Astrocyte of the cerebellum (primary cell): ENCODE results near the gene KCNRG.

Source experiments
- DNase-seq: peaks from one replicate; pipeline ENCODE4 v3.0.0-alpha.2; 2011; ENCODE audit warnings: low read depth
- H3K4me3 ChIP-seq: 2 replicates; pipeline ENCODE4 v1.5.1; 2011; ENCODE audit warnings: mild to moderate bottlenecking, low read depth, low read length, moderate library complexity
- CTCF ChIP-seq: IDR thresholded peaks from 2 replicates; pipeline ENCODE4 v1.5.1; 2012; ENCODE audit warnings: low read length, low read depth, moderate library complexity, mild to moderate bottlenecking; ENCODE audit errors: missing control alignments
- in situ Hi-C: cut with HindIII; loops from 2 replicates; pipeline ENCODE4 v1.10.0; 2017; ENCODE audit warnings: low sequenced_read_pairs

The KCNRG gene

DNA sequence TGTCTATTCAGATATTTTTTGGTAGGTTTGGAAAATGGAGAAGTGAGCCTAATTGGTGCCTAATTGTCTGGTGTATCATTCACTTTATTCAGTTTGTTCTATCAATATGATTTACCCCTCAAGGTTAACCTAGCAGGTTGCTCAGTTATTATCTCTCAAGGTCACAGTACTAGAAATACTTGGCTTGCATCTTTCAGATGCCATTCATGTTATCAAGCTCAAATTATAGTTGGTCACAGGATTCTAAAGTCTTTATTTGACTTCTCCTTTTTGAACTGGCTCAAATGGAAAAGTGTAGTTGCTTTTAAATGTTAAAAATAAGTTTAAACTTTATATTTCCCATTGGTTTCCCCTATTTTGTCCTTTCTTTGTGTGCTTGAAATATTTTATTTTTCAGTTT, 2.6 kb downstream of the KCNRG start:
- no peak overlapping the region for H3K4me3 ChIP-seq
- no peak for TF ChIP-seq CTCF
- in situ Hi-C loops = no loop called here
- no peak for DNase-seq

GRCh38 chr13:50025436-50025835, 10.2 kb downstream of the KCNRG start:
- DNase-seq = no peak
- TF ChIP-seq CTCF = no peak
- in situ Hi-C loops = no loop called here

DNA sequence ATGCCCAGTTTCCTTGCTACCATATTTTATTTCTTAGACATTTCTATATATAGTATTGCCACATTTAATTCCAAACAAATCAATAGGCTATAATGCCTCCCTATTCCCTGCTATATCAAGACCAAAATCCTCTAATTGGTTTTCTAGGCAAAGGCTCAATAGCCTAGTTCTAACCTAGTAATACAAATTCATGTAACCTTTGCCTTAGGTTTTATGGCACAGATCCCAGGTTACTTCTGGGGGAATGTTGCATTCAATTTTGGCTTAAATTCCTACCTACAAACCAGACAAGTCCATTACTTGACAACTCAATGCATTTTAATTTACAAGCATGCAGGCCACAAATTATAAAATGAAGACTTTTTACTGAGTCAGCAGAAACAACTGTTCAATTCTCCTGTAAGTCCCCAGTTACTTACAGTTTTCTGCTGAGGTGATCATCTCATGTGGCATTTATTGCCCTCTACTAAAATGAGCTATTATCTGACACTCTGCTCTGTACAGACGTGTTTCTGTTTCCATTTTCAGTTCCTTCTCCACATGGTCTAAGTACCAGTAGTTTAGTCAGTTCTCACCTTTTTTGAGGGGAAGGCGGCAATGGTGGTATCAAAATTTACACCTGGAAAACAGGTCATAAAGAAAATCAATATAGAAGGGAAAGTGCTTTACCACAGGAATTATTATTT, 11.7 kb downstream of the KCNRG start:
- TF ChIP-seq CTCF = no peak
- no peak overlapping the region for H3K4me3 ChIP-seq
- no peak for DNase-seq

More at GRCh38 chr13:50025436-50025835, 10.2 kb downstream of the KCNRG start:
- H3K4me3 ChIP-seq = no peak overlapping the region

GRCh38 chr13:50030315-50030714, 15.1 kb downstream of the KCNRG start:
- no peak for DNase-seq
- in situ Hi-C loops = no loop called here
- H3K4me3 ChIP-seq = no peak overlapping the region
- no peak for TF ChIP-seq CTCF

More for the DNA sequence above, 11.7 kb downstream of the KCNRG start:
- in situ Hi-C loops = no loop called here

GRCh38 chr13:50033725-50034124, 18.5 kb downstream of the KCNRG start:
- no peak for TF ChIP-seq CTCF
- DNase-seq = no peak
- in situ Hi-C loops = no loop called here
- H3K4me3 ChIP-seq = no peak overlapping the region

- DNase-seq = no peak
- TF ChIP-seq CTCF = no peak
- H3K4me3 ChIP-seq = no peak overlapping the region
- in situ Hi-C loops = no loop called here
Observed at GRCh38 chr13:50037788-50038187, 22.5 kb downstream of the KCNRG start.

DNA sequence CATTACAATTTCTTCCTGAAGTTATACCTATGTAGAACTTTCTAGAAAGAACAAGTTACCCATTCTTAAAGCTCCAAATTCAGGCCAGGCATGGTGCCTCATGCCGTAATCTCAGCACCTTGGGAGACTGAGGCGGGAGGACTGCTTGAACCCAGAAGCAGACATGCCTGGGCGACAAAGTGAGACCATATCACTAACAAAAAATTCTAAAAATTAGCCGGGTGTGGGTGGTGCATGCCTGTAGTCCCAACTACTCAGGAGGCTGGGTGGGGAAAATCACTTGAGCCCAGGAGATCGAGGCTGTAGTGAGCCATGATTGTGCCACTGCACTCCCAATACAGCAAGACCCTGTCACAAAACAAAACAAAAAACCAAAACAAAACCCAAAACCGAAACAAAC, 23.0 kb downstream of the KCNRG start:
- in situ Hi-C loops = no loop called here

More for the DNA sequence above, 23.0 kb downstream of the KCNRG start:
- no peak for TF ChIP-seq CTCF
- no peak for DNase-seq
- no peak overlapping the region for H3K4me3 ChIP-seq
